ENCODE measurements around the gene ATXN7L1.

ATXN7L1 gene

DNA sequence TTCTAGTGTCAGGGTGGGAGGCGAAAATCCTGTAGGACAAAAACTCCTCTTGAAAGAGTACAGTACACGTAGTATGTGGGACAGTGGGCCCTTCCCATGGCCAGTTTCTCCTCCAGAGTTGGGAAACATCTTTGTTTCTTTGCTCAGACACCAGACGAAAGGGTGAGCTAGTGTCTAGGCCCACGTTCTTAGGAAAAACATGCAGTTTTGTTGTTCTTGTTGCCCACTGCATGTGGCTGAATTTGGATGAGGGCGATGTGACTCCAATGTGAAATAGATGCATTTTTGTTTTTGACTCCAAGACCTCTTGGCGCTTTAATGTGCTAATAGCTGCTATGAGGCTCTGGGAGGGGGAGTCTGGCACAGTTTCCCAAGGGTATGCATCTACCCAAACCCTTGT is 100.8 kb downstream of the ATXN7L1 start:
- no peaks in the 10 kb centered on the region for H3K9me3 ChIP-seq (ENCODE audit: control insufficient read depth, low read length)
- H3K36me3 ChIP-seq (ENCODE audit: control insufficient read depth, insufficient read depth, low read length): no peaks in the 10 kb centered on the region
- H3K4me1 ChIP-seq (ENCODE audit: control insufficient read depth, insufficient read depth, low read length): no peaks in the 10 kb centered on the region
- no peaks in the 10 kb centered on the region for H3K27me3 ChIP-seq (ENCODE audit: control insufficient read depth, insufficient read depth, low read length)
- no peak overlapping the region for H3K4me3 ChIP-seq (ENCODE audit: low read length)
- no peak overlapping the region for H3K9ac ChIP-seq (ENCODE audit: low read length)

DNA sequence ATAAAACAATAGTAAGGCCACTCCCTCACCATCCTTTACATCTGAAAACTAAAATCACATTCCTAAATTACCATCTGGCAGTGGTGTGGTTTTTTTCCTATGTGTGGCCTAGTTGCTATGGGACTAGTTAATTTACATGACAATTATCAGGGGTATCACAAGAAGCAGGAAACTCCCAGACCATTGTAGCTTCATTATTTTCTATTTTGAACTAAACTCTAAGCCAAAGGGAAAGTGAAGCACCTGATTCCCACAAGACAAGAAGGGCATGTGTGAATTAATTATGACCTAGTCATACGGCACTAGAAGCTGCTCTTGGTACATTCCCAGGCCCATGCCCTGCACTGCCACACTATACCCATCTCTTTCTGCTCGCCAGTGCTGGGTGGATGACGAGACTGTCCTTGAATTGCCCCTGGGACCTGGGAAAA is 103.4 kb downstream of the ATXN7L1 start:
- no peaks in the 10 kb centered on the region for H3K36me3 ChIP-seq (ENCODE audit: control insufficient read depth, insufficient read depth, low read length)
- no peaks in the 10 kb centered on the region for H3K4me1 ChIP-seq (ENCODE audit: control insufficient read depth, insufficient read depth, low read length)
- no peaks in the 10 kb centered on the region for H3K9me3 ChIP-seq (ENCODE audit: control insufficient read depth, low read length)
- H3K4me3 ChIP-seq (ENCODE audit: low read length): no peak overlapping the region
- H3K27me3 ChIP-seq (ENCODE audit: control insufficient read depth, insufficient read depth, low read length): no peaks in the 10 kb centered on the region
- no peak overlapping the region for H3K9ac ChIP-seq (ENCODE audit: low read length)

DNA sequence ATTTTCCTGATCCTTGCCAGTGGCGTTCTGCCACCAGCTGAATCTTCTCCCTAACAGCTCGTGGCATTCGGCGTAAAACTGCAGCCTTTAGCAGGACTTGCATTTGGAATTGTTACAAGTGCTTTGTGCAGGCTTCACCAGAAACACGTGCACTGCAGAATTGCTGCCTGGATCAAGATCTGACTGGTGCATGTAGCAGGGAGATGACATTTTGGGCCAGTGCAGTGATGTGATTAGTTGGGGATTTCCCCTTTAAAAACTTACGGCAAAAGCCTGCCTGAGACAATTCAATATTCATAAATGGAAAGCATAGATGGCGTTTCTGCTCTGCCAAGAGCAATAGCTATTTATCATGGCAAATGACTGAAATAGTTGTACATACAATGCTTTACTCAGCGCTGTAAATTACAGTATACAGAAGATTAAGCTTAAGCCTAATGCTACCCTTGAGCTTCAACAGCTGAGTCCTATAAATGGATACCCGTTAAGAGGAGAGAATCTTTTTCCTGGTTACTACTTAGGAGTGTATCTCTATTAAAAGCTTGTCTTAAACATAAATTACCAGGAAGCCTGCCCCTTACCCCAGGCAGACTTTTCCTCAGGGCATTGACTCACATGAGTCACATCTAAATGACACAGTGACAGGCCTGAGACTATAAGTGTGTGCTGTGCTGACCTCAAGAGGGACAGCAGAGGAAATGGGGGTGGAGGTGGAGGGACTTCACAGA is 106.3 kb downstream of the ATXN7L1 start:
- Histone ChIP-seq H3K36me3 (ENCODE audit: control insufficient read depth, insufficient read depth, low read length) (no peaks in the 10 kb centered on the region), H3K27me3 (ENCODE audit: control insufficient read depth, insufficient read depth, low read length) (no peaks in the 10 kb centered on the region), H3K4me3 (ENCODE audit: low read length) (no peak overlapping the region), H3K9me3 (ENCODE audit: control insufficient read depth, low read length) (no peaks in the 10 kb centered on the region), H3K4me1 (ENCODE audit: control insufficient read depth, insufficient read depth, low read length) (no peaks in the 10 kb centered on the region), H3K9ac (ENCODE audit: low read length) (no peak overlapping the region)

DNA sequence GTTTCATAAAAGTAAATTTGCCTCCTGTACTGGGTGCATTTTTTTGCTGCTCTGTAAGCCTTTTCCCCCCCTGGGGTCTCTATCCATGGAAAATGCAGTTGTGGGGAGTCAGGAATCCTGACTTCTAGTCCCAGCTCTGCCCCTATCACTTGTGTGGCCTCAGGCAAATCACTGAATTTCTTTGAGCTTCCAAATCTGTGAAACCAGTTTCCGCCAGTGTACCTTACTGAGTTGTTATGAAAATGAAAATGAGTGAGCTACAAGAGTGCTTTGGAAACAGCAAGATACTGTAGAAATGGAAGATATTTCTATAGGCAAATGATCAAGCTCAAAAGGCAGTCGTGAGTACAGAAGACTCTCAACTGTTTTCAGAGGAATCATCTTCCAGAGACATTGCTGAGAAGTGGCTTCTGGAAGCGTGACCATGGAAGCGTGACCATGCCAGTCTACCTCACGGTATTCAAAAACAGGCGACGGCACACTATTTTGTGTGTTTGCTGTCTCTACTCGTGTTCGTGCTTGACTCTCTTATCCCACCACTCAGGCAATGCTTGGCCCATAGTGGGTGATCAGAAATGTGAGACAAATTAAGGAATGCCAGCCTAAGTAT is 107.4 kb downstream of the ATXN7L1 start:
- no peaks in the 10 kb centered on the region for H3K36me3 ChIP-seq (ENCODE audit: control insufficient read depth, insufficient read depth, low read length)
- no peak overlapping the region for H3K9ac ChIP-seq (ENCODE audit: low read length)
- no peak overlapping the region for H3K4me3 ChIP-seq (ENCODE audit: low read length)
- H3K27me3 ChIP-seq (ENCODE audit: control insufficient read depth, insufficient read depth, low read length): no peaks in the 10 kb centered on the region
- no peaks in the 10 kb centered on the region for H3K4me1 ChIP-seq (ENCODE audit: control insufficient read depth, insufficient read depth, low read length)
- H3K9me3 ChIP-seq (ENCODE audit: control insufficient read depth, low read length): no peaks in the 10 kb centered on the region

DNA sequence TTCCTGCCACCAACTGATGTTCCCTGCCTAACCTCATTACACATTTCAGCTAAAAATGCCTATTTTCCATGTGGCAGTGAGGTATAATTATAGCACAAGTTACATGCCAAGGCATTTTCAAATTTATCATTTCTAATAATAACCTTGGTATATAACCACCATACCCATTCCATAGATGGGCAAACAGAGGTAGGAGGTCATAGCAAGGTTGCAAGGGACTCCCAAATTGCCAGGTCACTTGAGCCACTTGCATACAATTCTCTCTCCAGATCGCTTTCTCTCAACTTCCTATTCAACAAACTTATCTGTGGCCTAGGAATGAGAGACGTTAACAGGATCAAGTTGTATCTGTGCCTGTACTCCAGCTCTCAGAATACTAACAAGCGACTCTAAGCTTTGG is 108.3 kb downstream of the ATXN7L1 start:
- no peaks in the 10 kb centered on the region for H3K27me3 ChIP-seq (ENCODE audit: control insufficient read depth, insufficient read depth, low read length)
- H3K4me1 ChIP-seq (ENCODE audit: control insufficient read depth, insufficient read depth, low read length): no peaks in the 10 kb centered on the region
- H3K9me3 ChIP-seq (ENCODE audit: control insufficient read depth, low read length): no peaks in the 10 kb centered on the region
- no peak overlapping the region for H3K9ac ChIP-seq (ENCODE audit: low read length)
- H3K4me3 ChIP-seq (ENCODE audit: low read length): no peak overlapping the region
- no peaks in the 10 kb centered on the region for H3K36me3 ChIP-seq (ENCODE audit: control insufficient read depth, insufficient read depth, low read length)

DNA sequence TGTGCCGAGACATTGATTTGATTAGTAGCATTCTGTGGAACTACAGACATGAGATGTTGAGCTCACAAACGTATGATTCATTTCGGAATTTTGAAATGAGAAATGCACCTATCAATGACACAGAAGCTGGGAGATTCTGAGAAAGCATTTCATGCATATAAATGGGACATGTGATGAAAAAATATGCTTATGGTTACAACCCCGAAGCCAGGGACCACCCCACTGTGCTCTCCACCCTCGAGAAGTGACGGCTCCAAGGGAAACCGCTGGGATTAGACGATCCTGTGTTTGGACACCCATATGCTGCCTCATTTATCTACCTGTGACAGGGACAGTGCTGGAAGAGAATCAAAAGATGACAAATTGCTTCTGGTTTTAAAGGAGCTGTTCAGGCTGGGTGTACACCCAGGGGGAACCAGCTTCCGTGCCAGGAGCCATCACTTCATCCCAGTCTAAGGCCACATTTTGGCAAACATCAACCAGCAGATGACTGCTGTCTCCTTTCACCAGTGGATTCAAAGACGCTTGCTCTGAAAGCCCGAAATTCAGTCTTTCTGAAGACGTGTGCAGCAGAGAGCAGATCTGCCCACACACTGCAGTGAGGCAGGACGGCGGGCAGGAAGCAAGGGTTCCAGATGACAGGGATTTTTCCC is 109.9 kb downstream of the ATXN7L1 start:
- H3K4me3 ChIP-seq (ENCODE audit: low read length): no peak overlapping the region
- H3K4me1 ChIP-seq (ENCODE audit: control insufficient read depth, insufficient read depth, low read length): no peaks in the 10 kb centered on the region
- H3K27me3 ChIP-seq (ENCODE audit: control insufficient read depth, insufficient read depth, low read length): no peaks in the 10 kb centered on the region
- H3K9me3 ChIP-seq (ENCODE audit: control insufficient read depth, low read length): no peaks in the 10 kb centered on the region
- H3K9ac ChIP-seq (ENCODE audit: low read length): no peak overlapping the region
- no peaks in the 10 kb centered on the region for H3K36me3 ChIP-seq (ENCODE audit: control insufficient read depth, insufficient read depth, low read length)

DNA sequence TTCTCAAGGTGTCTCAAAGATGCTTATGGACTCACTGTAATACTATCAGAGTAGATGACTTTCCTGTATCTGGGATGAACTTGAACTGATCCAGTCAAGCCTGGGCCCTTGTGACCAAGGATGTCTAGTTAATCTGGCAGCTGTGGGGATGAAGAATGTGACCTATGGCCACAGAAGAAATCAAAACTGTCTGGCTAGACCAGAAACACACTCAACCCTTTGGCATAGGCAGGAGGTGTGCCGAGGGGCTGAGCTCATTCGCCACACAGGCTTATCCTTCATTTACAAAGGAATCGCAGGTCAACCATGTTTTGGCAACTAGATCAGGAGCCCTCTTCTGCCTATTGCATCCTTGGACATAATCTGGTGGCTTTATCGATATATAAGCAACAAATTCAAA is 110.6 kb downstream of the ATXN7L1 start:
- Histone ChIP-seq H3K9ac (ENCODE audit: low read length) (no peak overlapping the region), H3K27me3 (ENCODE audit: control insufficient read depth, insufficient read depth, low read length) (no peaks in the 10 kb centered on the region), H3K4me1 (ENCODE audit: control insufficient read depth, insufficient read depth, low read length) (no peaks in the 10 kb centered on the region), H3K4me3 (ENCODE audit: low read length) (no peak overlapping the region), H3K9me3 (ENCODE audit: control insufficient read depth, low read length) (no peaks in the 10 kb centered on the region), H3K36me3 (ENCODE audit: control insufficient read depth, insufficient read depth, low read length) (no peaks in the 10 kb centered on the region)

DNA sequence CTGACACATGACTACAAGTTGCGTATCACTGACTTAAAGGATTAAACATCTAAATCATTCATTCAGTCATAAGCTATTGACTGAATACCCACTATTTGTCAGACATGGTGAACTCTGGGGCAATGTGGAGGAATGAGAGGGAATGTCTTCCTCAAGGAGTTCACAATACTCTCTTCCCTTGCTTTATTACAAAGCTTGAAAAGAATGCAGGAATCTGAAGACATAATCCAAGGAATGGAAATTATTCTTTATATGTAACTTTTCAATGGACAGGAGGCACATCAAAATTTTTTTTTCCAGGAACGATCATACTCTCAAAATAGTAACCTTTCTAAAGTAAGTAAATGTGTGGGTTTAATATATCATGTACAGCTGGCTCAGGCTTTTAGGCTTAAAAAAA is 111.9 kb downstream of the ATXN7L1 start:
- Histone ChIP-seq H3K36me3 (ENCODE audit: control insufficient read depth, insufficient read depth, low read length) (no peaks in the 10 kb centered on the region), H3K9ac (ENCODE audit: low read length) (no peak overlapping the region), H3K9me3 (ENCODE audit: control insufficient read depth, low read length) (no peaks in the 10 kb centered on the region), H3K4me3 (ENCODE audit: low read length) (no peak overlapping the region), H3K27me3 (ENCODE audit: control insufficient read depth, insufficient read depth, low read length) (no peaks in the 10 kb centered on the region), H3K4me1 (ENCODE audit: control insufficient read depth, insufficient read depth, low read length) (no peaks in the 10 kb centered on the region)

DNA sequence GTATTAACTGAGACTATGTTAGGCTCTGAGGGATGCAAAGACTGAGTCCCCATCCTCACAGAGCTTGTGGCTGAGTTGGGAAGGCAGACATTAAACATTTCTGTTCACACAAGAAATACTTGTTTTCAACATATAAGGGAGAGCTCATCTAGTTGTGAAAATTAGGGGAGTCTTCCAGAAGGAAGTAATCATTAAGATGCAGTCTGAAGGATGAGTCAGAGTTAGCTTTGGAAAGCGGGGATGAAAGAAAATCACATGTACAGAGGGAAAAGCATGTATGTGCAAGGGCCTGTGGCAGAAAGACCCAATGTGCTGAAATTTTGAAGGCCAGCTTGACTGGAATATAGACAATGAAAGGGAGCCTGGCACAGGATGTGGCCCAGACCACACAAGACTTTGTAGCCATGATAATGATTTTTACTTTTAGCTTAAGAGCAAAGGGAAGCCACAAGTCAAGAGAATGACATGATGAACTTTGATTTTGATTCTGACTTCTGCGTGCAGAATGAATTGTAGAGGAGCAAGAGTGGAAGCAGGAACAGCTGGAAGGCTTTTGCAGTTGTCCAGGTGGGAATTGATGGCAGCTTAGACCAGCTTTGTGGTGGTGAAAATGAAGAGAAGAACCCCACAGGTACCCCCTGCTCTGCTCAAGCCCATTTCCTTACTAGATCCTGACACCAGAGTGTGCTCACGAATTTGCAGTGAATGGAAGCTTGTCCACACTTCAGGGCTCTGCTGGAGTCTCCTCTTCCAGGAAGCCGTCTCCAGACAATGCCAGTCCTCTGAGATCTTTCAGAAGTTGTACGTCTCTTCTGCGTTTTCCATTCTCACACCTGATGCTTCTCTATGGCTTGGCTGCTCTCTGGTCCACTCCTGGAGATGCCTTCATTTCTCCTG is 115.6 kb downstream of the ATXN7L1 start:
- H3K27me3 ChIP-seq (ENCODE audit: control insufficient read depth, insufficient read depth, low read length): no peaks in the 10 kb centered on the region
- H3K4me1 ChIP-seq (ENCODE audit: control insufficient read depth, insufficient read depth, low read length): peaks cover 7% of the 10 kb centered on the region
- H3K36me3 ChIP-seq (ENCODE audit: control insufficient read depth, insufficient read depth, low read length): no peaks in the 10 kb centered on the region
- H3K4me3 ChIP-seq (ENCODE audit: low read length): no peak overlapping the region
- no peaks in the 10 kb centered on the region for H3K9me3 ChIP-seq (ENCODE audit: control insufficient read depth, low read length)
- H3K9ac ChIP-seq (ENCODE audit: low read length): no peak overlapping the region

DNA sequence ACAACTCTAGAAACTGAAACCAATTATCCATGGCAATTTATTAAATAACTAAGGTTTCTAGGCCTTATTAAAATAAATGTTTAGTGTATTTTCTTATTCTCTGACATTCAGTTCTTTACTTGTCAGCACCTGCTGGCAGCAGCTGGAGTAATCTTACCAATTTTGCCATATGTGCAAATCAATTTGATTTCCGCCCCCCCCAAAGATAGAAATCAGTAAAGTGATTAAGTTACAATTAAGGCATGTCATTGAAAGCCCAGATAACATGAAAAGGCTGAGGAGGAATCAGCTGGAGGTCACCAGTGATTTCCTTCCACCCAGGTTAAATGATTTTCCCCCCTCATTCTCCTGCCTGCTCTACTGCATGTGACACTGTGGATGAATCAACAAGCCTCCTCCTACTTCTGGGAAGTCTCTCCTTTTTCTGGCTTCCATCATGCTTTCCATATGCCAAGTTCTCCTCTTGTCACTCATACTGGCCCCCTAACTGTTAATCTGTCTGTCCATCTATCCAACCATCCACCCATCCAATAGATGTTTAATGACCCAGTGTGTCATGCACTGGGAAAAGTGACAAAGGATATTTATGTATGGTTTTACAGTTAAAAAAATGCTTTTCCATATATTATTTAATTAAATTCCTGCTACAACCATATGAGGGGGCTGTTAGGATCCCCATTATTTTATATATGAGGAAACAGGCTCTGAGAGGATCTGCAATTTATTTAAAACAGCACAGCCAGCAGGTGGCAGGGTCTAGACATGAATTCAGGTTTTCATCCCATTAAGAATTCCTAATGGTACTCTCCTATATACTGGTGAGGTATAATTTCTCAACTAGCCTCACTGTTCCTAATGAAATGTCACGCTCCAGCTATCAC is 116.5 kb downstream of the ATXN7L1 start:
- Histone ChIP-seq H3K9ac (ENCODE audit: low read length) (no peak overlapping the region), H3K4me1 (ENCODE audit: control insufficient read depth, insufficient read depth, low read length) (peaks cover 7% of the 10 kb centered on the region), H3K9me3 (ENCODE audit: control insufficient read depth, low read length) (no peaks in the 10 kb centered on the region), H3K4me3 (ENCODE audit: low read length) (no peak overlapping the region), H3K36me3 (ENCODE audit: control insufficient read depth, insufficient read depth, low read length) (no peaks in the 10 kb centered on the region), H3K27me3 (ENCODE audit: control insufficient read depth, insufficient read depth, low read length) (no peaks in the 10 kb centered on the region)

DNA sequence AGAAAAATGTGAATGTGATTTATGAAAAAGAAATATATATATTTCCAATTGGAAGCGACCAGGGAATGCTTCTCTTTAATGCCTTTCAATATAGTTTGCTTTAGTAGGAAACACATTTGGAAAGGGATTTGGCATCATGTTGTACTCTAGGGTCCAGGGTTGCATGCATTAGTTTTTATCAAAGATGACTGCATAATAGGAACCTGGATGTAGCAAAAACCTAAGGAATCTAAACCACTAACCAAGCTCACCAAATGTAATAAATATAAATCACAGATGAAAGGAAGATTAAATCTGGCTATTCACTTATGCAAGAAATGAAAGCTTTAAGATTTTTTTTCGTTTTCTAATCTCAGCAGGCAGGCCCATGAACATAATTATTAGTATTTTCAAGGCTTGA is 120.0 kb downstream of the ATXN7L1 start:
- H3K36me3 ChIP-seq (ENCODE audit: control insufficient read depth, insufficient read depth, low read length): no peaks in the 10 kb centered on the region
- H3K9me3 ChIP-seq (ENCODE audit: control insufficient read depth, low read length): no peaks in the 10 kb centered on the region
- no peaks in the 10 kb centered on the region for H3K27me3 ChIP-seq (ENCODE audit: control insufficient read depth, insufficient read depth, low read length)
- peaks cover 7% of the 10 kb centered on the region for H3K4me1 ChIP-seq (ENCODE audit: control insufficient read depth, insufficient read depth, low read length)
- no peak overlapping the region for H3K4me3 ChIP-seq (ENCODE audit: low read length)
- H3K9ac ChIP-seq (ENCODE audit: low read length): no peak overlapping the region
